ENCODE results near the gene WDPCP. TPM values are rescaled to one million over a fixed set of nuclear protein-coding genes. Genes with fewer than 3 reads are reported as not detected.

The WDPCP gene
- total RNA-seq, 2 donors from 2014 or later = 8.4 to 12.6 TPM

GRCh38 chr2:63500398-63500797, 87.9 kb downstream of the WDPCP start:
- H3K27me3 ChIP-seq (replicated peaks; ENCODE audit: insufficient read depth) = no peaks in the 10 kb centered on the region

GRCh38 chr2:63497576-63497975, 90.7 kb downstream of the WDPCP start:
- no peaks in the 10 kb centered on the region for H3K4me1 ChIP-seq (replicated peaks)
- no peaks in the 10 kb centered on the region for H3K27me3 ChIP-seq (replicated peaks; ENCODE audit: insufficient read depth)
- no peak for DNase-seq (ENCODE audit: low spot score)
- no peaks in the 10 kb centered on the region for H3K9me3 ChIP-seq
- WGBS = 78% methylated on average over 2 of the region's 2 CpGs
- intact Hi-C loops (cut with DNase I) = no loop called here
- H3K27ac ChIP-seq = no peak overlapping the region
- TF ChIP-seq CTCF (IDR thresholded peaks at IDR 0.05) = no peak
- no peak for TF ChIP-seq POLR2AphosphoS5 (IDR thresholded peaks at IDR 0.05)
- TF ChIP-seq POLR2A (IDR thresholded peaks at IDR 0.05) = no peak
- H3K36me3 ChIP-seq = no peaks in the 10 kb centered on the region
- no peak overlapping the region for H3K4me3 ChIP-seq

More at GRCh38 chr2:63500398-63500797, 87.9 kb downstream of the WDPCP start:
- intact Hi-C loops (cut with DNase I) = no loop called here
- Histone ChIP-seq H3K4me3 (no peak overlapping the region), H3K27ac (no peak overlapping the region), H3K9me3 (no peaks in the 10 kb centered on the region), H3K4me1 (replicated peaks) (no peaks in the 10 kb centered on the region), H3K36me3 (no peaks in the 10 kb centered on the region)
- whole genome bisulfite sequencing = 88% methylated on average over 1 of the region's 1 CpG
- no peak for TF ChIP-seq POLR2A (IDR thresholded peaks at IDR 0.05)
- no peak for TF ChIP-seq CTCF (IDR thresholded peaks at IDR 0.05)
- TF ChIP-seq POLR2AphosphoS5 (IDR thresholded peaks at IDR 0.05) = no peak
- DNase-seq (ENCODE audit: low spot score) = no peak

- intact Hi-C loops (cut with DNase I) = no loop called here
- Histone ChIP-seq H3K4me1 (replicated peaks) (no peaks in the 10 kb centered on the region), H3K4me3 (no peak overlapping the region), H3K36me3 (no peaks in the 10 kb centered on the region), H3K27me3 (replicated peaks; ENCODE audit: insufficient read depth) (no peaks in the 10 kb centered on the region), H3K27ac (no peak overlapping the region), H3K9me3 (no peaks in the 10 kb centered on the region)
- WGBS = 91% methylated on average over 1 of the region's 1 CpG
- no peak for DNase-seq (ENCODE audit: low spot score)
- no peak for TF ChIP-seq POLR2A (IDR thresholded peaks at IDR 0.05)
- no peak for TF ChIP-seq POLR2AphosphoS5 (IDR thresholded peaks at IDR 0.05)
- no peak for TF ChIP-seq CTCF (IDR thresholded peaks at IDR 0.05)
These were observed 93.3 kb downstream of the WDPCP start for GRCh38 chr2:63494968-63495367.

GRCh38 chr2:63494100-63494499, 94.2 kb downstream of the WDPCP start:
- Histone ChIP-seq H3K4me1 (replicated peaks) (no peaks in the 10 kb centered on the region), H3K9me3 (no peaks in the 10 kb centered on the region), H3K27me3 (replicated peaks; ENCODE audit: insufficient read depth) (no peaks in the 10 kb centered on the region), H3K27ac (no peak overlapping the region), H3K36me3 (no peaks in the 10 kb centered on the region), H3K4me3 (no peak overlapping the region)
- TF ChIP-seq POLR2A (IDR thresholded peaks at IDR 0.05) = no peak
- TF ChIP-seq POLR2AphosphoS5 (IDR thresholded peaks at IDR 0.05) = no peak
- TF ChIP-seq CTCF (IDR thresholded peaks at IDR 0.05) = no peak
- WGBS = 89% methylated on average over 7 of the region's 7 CpGs
- no peak for DNase-seq (ENCODE audit: low spot score)
- intact Hi-C loops (cut with DNase I) = no loop called here

- intact Hi-C loops (cut with DNase I) = loop anchor here (10.0 kb wide), 1 partner anchor 1033 kb away; no protein-coding TSS in a partner anchor
- DNase-seq (ENCODE audit: low spot score) = no peak
These were observed 100.1 kb downstream of the WDPCP start for GRCh38 chr2:63488118-63488713.

More at GRCh38 chr2:63488118-63488713, 100.1 kb downstream of the WDPCP start:
- no peaks in the 10 kb centered on the region for H3K27me3 ChIP-seq (replicated peaks; ENCODE audit: insufficient read depth)
- H3K4me1 ChIP-seq (replicated peaks) = no peaks in the 10 kb centered on the region
- H3K36me3 ChIP-seq = no peaks in the 10 kb centered on the region
- no peak for TF ChIP-seq POLR2AphosphoS5 (IDR thresholded peaks at IDR 0.05)
- no peak for TF ChIP-seq POLR2A (IDR thresholded peaks at IDR 0.05)
- peak in 3 of 4 experiments; percentile 42 to 56 (median 54) for TF ChIP-seq CTCF (IDR thresholded peaks at IDR 0.05)
- 70% methylated on average over 2 of the region's 2 CpGs for WGBS
- no peak overlapping the region for H3K27ac ChIP-seq
- H3K9me3 ChIP-seq = no peaks in the 10 kb centered on the region
- H3K4me3 ChIP-seq = no peak overlapping the region
